GM19463 (cell line): ENCODE measurements around the gene ACOT6.
"Not testable (repeated sequence)": the region's sequence is repeated elsewhere in the genome, so short reads cannot be mapped to it uniquely, and the experiment has no call there.

Source experiments
- ATAC-seq: cut with Tn5 transposase; IDR thresholded peaks from one replicate; pipeline ENCODE4 v1.9.1; 2021; ENCODE audit warnings: mild to moderate bottlenecking, moderate library complexity; ENCODE audit not compliant: unreplicated experiment

The ACOT6 gene

DNA sequence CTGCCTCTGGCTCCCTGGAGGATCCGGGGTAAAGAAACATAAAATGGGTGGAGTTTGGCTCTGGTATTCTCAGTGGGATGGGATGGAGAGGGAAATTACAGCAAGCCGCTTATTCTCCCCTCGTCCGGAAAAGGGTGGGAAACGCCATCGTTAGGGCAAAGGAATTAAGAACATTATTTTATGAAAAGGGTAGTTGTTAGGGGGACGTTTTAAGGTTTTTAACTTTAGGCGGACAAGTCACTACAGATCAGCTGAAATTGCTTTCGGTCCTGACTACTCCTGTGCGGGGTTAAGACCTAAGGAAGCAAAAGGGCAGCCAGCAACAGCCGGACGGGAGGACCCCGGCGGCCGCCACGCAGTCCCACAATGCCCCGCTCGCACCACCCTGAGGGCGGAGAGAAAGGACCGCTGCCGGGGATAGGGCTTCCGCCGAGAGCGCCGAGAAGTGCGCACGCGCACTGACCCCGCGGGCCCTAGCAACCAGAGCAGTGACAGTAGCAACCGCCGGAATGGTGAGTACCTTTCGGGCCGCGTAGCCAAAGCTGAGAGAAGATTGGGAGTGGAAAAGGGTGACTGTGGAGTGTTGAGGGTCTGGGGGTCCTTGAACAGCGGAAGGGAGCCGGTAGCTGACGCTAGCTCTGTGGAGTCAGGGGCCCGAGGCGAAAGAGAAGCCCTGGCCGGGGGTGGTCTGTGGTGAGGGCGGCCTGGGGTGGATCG, 32.4 kb downstream of the ACOT6 start, which contains the start of gene DNAL1:
Gene DNAL1 (plus strand): TSS at position 456 of the 717 bp plus-strand sequence. CDS start 54 bp downstream, at position 510.
- ATAC-seq: peak; percentile 99

GRCh38 chr14:73645248-73645610, 32.9 kb downstream of the ACOT6 start:
- ATAC-seq: no peak

DNA sequence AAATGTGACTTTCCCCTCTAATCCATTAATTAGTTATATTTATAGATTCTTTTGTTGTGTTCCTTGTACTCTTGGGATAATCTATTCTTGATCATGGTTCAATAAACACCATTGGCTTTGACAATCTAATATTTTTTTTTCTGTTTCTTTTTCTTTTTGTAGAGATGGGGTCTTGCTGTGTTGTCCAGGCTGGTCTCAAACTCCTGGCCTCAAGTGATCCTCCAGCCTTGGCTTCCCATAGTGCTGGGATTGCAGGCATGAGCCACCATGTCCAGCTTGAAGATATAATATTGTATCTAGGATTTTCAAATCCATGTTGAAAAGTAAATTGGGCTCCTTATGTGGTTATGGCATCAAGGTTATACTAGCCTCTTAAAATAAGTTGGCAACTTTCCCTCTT, 38.7 kb downstream of the ACOT6 start:
- no peak for ATAC-seq

DNA sequence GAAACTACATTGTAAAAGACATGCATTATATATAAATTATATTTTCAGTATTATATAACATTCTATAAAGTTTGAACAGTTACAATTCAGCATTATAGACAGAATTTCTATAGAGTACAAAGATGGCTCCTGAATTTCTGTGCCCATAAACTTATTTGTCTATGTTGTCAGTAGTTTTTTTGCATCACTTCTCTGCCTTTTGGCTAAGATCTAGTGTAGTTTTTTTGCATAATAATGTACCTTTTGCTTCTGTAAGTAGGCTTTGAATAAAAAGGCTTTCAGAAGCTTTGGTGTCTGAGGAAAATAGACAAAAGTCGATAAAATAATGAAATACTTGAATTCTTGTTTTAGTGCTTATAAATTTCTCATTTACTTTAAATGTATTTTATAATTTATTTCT, 43.5 kb downstream of the ACOT6 start:
- no peak for ATAC-seq

- ATAC-seq: not testable (repeated sequence)
These were observed 46.9 kb downstream of the ACOT6 start for GRCh38 chr14:73659202-73659601.

GRCh38 chr14:73660511-73660910, 48.2 kb downstream of the ACOT6 start:
- ATAC-seq: no peak

DNA sequence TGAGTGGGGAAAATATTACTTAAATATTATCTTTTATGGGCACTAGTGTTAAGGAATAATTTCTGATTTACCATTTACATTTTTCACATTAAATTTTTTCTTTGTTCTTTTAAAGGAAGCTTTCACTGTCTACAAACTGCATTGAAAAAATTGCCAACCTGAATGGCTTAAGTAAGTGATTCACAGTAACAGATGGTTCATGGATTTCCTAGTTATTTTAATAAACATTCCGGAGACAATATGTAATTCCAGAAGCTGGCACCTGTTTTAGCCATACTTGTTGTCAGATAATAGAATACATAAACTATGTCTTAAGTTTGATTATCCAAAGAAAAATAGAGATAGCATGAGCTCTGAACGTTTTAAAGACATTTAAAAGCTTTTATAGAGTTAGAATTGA, 49.6 kb downstream of the ACOT6 start:
- no peak for ATAC-seq

GRCh38 chr14:73662487-73662943, 50.2 kb downstream of the ACOT6 start:
- ATAC-seq: no peak

DNA sequence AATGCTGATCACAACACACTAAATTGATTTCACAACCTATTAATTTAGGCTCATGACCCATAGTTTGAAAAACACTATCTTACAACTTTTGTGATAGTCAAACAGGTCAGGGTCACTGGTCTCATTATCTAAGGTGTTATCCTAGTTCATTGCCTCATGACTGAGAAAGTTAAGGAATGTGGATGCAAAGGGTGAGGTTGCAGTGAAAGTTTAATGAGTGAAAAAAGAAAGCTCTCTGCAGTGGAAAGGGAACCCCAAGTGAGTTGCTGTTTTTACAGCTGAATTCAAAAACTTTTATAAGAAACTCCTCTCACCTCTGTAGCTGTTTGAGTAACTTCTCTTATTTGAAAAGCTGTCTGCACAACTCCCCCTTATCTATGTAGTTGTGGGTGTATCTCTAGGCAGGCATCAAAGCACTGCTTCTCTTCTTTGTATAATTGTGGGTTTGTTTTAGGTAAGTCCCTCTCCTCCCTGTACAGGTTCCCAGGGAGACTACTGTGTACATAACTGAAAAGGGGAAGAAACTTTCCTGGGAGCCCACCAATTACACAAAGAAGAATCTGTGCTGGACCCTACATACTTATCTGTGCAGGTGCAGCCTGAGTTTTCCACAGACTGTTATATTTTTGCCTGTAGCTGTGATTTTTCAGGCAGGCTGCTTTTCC, 51.4 kb downstream of the ACOT6 start:
- no peak for ATAC-seq

GRCh38 chr14:73665130-73665529, 52.8 kb downstream of the ACOT6 start:
- no peak for ATAC-seq

- ATAC-seq: no peak
These were observed 54.3 kb downstream of the ACOT6 start for GRCh38 chr14:73666583-73666982.

- no peak for ATAC-seq
These were observed 55.5 kb downstream of the ACOT6 start for GRCh38 chr14:73667854-73668253.
